GM21737 (cell line): Measurements from ENCODE around the gene DMRT2.
A peak's percentile ranks its signal among the peaks of the same experiment; 100 is the strongest.

Experiments
- ATAC-seq: cut with Tn5 transposase; IDR thresholded peaks from one replicate; pipeline ENCODE4 v1.9.1; 2021; ENCODE audit warnings: mild to moderate bottlenecking, moderate library complexity; ENCODE audit not compliant: unreplicated experiment

Gene DMRT2

DNA sequence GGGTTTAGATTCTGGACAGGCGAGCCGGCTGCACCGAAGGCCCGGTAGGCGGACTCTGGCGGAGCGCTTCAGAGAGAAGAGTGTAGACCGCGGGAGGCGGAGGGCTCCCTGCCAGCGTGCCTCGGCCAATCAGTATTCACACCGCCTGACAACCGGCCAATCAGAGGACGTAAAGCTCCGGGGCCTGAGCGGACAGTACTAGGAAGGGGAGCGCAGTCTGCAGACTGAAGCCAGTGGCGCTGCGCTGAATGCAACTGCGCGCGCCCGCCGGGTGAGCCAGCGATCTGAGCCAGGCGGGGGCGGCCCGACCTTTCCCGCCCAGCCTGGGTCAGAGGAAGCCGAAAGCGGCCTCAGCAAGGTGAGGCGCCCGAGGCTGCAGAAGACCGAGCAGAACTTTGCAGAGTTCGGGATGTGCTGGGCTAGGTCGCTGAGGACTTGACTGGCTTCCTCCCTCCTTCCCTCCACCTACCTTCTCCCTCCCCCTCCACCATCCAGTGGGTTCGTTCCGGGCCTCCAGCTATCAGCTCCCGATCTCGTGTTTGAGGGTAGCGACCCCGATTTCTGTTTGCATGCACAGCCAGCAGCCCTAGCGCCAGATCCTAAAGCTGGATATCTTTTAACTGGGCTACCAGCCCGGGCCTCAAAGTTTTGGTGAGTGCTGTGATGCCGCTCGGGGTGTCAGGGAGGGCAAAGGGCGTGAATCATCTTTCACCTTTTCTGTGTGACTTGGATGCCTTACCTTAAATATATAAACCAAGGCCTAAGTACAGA, at the start of gene DMRT2:
DMRT2 (plus strand) TSS at position 233 of the 771 bp plus-strand sequence. CDS start 1,257 bp downstream, outside the sequence.
- no peak for ATAC-seq

- ATAC-seq: no peak
Measured at GRCh38 chr9:1001838-1002237, 48.3 kb upstream of the DMRT2 start.

DNA sequence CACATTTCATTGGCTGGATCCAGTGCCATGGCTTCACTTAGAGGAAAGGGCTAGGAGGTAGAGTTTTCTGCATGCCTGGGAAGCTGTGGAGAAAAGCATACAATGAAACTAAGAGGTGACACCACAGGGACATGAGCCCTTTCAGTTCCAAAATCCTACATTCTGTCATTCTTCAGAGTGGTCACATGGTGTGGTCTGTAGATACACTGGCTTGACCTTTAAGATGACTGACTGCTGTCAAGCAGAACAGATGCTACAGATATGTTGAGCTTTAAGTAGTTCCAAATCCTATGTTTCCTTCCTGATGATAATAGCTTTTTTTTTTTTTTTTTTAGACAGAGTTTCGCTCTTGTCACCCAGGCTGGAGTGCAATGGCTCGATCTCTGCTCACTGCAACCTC, 47.5 kb upstream of the DMRT2 start:
- no peak for ATAC-seq

DNA sequence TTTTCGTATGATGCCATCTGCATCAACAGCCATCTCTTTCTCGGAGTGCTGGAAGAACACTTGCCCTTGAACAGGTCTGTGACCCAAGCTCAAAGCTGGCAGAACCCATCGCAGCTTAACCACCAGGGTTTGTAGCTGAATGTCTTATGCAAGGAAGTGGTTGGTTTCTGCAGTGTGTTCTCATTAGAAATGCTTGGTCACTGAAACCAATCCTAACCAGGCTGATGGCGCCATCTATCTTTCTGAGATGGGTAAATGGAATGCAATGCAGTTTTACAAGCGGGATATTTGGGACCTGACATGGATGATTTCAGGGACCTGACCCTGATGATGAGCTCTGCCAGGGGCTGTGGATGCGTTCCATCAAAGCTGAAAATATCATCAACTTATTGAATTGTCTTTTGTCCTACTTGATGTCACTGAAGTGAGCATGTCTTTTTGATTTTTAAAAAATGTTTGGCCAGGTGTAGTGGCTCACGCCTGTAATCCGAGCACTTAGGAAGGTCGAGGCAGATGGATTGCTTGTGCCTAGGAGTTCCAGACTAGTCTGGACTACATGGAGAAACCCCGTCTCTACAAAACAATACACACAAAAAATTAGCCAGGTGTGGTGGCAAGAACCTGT, 45.0 kb upstream of the DMRT2 start:
- peak; percentile 59 for ATAC-seq

DNA sequence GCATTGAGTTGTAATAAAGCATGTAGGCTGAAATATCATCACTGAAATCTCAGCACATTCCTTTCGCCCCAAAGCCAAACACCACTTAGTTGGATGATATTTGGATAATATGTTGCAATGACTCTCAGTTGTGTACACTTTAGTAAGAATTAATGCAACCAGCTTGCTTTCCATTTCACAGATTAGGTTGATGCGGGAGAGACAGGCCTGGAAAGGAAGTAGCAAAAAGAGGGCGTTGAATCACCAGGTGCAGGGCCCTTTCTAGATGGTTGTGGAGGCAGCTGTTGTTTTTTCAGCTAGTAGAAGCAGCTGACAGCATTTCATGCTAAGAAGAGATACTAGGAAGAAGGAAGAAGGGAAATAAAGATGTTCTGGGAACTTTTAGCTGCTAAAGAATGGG, 42.8 kb upstream of the DMRT2 start:
- ATAC-seq: no peak

DNA sequence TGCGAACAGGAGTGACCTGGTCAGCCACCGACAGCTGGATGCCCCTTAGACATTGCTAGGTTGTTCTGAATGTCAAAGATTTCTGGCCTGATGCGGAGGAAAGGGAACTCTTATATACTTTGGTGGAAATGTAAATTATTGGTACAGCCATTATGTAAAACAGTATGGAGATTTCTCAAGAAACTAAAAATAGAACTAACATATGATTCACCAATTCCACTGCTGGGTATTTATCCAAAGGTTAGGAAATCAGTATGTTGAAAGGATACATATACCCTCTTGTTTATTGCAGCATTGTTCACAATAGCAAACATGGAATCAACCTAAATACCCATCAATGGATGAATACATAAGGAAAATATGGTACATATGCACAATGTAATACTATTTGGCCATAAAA, 41.9 kb upstream of the DMRT2 start:
- ATAC-seq: no peak

DNA sequence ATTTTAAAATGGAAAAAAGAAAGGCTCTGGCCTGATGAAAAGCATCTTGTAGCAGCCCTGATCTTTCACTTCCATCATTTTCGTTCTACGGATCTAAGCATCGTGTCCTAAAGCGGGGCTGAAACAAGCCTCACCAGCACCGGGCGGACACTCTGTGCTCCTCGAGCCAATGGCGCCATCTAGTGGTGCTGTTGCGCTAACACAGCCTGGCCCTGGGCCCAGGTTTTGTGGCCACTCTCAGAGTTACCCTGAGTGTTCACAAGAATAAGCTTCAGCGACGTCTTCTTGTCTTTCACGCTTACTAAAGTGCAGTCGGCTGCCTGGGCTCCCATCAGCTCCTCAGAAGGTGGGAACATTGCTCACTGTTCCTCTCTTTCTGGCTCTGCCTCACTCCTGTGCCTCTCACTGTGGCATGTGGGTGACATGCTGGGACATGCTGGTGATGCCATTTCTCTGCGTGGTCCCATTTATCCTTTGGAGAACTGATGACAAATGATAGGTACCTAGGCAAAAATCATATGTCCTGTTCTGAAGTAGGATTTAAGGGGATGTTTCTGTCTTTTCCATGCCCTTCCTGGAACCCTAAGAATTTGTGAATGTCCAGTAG, 41.0 kb upstream of the DMRT2 start:
- ATAC-seq: peak; percentile 97

- no peak for ATAC-seq
Measured at GRCh38 chr9:1013021-1013420, 37.1 kb upstream of the DMRT2 start.

DNA sequence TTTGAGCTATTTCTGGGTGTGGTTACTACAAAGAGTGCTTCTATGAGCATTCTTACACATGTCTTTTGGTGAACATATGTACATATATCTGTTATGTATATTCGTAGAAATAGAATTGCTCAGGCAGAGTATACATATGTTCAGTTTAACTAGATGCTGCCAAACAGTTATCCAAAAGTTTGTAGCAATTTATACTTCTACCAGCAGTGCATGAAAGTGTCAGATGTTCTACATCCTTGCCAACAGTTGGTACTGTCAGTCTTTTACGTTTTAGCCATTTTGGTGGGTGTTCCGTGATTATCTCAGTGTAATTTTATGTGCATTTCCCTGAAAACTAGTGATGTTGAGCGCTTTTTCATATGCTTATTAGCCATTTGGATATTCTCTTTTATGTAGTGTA, 35.9 kb upstream of the DMRT2 start:
- no peak for ATAC-seq

GRCh38 chr9:1014640-1015039, 35.5 kb upstream of the DMRT2 start:
- ATAC-seq: no peak

DNA sequence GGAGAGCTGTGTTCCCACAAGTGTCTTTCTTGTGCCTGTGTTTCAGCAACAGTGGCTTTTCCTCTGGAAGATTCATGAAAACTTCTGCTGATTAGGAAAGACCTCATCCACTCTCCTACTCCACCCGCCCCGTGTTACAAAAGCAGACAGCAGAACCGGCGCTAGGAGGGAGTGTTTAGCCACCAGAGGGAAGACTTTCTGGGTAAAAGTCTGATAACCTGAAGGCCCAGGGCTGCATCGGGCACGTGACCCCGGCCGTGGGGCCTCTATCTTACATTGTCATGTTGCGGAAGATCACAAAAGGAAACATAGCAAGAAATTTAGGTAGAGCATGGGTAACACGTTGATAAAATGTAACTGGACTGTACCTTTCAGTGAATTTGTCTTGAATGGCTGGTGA, 32.0 kb upstream of the DMRT2 start:
- no peak for ATAC-seq

DNA sequence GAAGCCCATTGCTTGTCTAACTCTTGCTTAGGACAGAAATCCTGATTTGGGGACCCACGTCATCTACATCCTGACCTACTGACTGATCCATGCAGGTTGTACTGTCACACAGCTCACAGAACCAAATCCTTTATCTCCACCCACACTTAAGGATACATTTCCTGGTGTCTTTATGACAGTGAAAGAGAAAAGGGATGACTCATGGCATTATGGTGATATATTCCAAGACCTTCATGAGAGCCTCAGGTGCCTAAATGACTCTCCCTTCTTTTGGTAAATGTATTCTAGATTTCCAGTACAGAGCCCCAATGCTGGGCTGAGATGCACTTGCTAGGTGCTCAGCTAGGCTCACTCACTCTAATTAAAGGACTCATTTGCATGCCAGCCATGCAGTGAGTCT, 26.0 kb upstream of the DMRT2 start:
- no peak for ATAC-seq

- ATAC-seq: no peak
Measured at GRCh38 chr9:1025131-1025530, 25.0 kb upstream of the DMRT2 start.

DNA sequence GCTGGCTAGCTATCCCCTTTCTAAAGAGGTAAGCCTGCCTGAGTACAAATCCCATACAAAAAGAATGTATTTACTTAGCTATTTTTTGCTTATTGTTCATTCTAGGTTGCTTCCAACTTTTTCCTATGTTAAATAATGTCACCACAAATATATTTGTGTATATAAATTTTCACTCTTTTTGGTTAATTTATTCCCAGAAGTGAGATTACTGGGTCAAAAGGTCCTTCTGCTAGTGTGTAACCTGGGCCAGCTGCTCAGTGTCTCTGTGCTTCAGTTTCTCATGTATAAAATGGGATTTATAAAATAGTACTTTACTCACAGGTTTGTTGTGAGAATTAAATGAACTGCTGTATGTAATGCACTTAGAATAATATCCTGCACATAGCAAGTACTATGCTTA, 23.9 kb upstream of the DMRT2 start:
- no peak for ATAC-seq

DNA sequence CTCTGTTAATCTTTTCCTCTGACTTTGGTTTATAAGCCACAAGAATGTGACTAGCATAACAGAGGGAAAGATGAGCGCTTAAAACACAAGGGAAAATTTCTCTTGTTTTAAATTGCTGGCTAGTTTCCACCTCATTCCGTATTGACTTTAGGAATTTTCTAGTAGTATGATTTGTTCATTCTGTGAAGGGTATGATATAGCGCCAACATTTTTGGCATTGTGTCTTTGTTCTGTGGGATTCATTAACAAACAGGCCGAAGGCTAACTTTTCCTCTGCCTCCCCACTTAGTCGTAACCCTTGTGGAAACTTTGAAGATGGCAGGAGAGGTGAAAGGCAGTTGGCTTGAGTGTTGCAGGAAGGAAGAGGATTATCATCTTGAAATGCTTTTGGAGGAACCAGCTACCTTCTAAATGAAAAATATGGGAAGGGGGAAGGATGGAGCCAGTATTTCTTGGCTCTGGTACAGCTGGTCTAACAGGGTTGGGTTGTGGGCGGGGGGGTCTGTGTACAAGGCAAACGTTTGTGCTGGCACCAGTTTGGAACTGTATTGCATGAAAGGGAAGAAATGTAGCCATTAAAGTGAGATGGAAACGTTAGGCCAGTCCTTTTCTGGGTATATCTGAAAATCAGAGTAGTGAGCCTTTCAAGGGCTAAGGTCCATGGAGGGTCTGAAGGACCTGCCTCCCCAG, 21.5 kb upstream of the DMRT2 start:
- ATAC-seq: no peak

DNA sequence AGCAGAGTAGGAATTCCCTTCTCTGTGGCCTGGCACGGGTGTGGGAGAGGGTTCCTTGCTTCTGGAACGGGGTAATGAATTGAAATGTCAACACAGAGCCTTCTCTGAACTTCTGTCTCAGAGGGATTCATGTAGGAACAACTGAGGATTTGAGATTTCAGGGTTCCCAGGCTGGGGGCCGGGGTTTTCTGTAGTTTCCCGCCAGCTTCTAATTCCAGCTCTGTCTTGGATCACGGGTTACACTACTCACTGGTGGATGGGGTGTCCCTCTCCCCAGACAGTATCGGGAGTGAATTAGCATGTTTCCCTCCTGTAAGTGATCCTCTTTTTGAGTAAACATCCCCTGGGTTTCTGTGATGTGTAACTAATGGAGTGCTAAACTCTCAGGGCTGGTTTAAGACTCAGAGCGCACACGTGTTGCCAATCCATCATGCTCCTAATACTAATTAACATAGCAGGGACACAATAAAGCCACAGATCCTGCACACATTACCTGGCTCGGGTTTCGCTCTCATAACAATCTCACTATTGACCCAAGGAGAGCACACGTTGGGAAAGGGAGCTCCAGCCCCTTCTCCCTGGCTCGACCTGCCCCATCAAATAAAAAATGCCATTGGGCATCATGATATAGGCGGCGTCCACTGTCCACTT, 18.1 kb upstream of the DMRT2 start:
- no peak for ATAC-seq

DNA sequence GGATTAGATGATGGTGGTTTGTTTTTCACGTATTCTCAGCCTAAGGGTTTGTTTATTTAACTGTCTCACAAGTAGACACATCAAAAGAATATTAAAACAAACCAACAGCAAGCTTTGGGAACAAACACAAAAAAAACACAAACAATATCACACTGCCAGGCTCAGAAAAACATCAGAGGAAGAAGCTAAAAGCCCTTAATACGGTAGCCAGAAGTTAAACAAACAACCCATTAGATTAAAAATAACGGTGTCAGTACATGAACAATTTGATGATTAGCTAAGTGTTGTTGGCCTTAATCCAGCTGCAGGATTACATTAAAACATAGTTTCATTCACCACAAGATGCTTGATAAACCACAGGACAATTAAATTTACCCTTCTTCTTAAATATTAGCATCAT, 15.9 kb upstream of the DMRT2 start:
- ATAC-seq: no peak

GRCh38 chr9:1039589-1039988, 10.6 kb upstream of the DMRT2 start:
- no peak for ATAC-seq

GRCh38 chr9:1042466-1042865, 7.7 kb upstream of the DMRT2 start:
- no peak for ATAC-seq

- ATAC-seq: no peak
Measured at GRCh38 chr9:1044643-1045042, 5.5 kb upstream of the DMRT2 start.
